ENCODE results near the gene DDX54.
"Not testable (repeated sequence)": the region's sequence is repeated elsewhere in the genome, so short reads cannot be mapped to it uniquely, and the experiment has no call there.

Gene DDX54

DNA sequence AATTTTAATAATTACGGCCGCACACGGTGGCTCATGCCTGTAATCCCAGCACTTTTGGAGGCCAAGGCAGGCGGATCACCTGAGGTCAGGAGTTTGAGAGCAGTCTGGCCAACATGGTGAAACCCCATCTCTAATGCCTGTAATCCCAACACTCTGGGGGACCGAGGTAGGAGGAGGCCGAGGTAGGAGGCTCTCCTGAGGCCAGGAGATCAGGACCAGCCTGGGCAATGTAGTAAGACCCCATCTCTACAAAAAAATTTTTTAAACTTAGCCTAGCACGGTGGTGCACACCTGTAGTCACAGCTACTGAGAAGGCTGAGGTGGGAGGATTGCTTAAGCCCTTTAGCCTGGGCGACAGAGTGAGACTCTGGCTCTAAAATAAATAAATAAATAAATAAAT lies 41.3 kb downstream of the DDX54 start:
- H3K4me3 ChIP-seq (ENCODE audit: low read length): no peak overlapping the region
- no peaks in the 10 kb centered on the region for H3K9me3 ChIP-seq (replicated peaks; ENCODE audit: low read length)
- peaks cover 23% of the 10 kb centered on the region for H3K27me3 ChIP-seq (ENCODE audit: control insufficient read depth, insufficient read depth, low read length)
- no peak overlapping the region for H3K9ac ChIP-seq (ENCODE audit: low read depth, low read length)
- no peak overlapping the region for H3K4me2 ChIP-seq (ENCODE audit: low read length)
- no peaks in the 10 kb centered on the region for H3K4me1 ChIP-seq (ENCODE audit: control insufficient read depth, insufficient read depth, low read length)
- H3K36me3 ChIP-seq (ENCODE audit: insufficient read depth, low read length): no peaks in the 10 kb centered on the region

DNA sequence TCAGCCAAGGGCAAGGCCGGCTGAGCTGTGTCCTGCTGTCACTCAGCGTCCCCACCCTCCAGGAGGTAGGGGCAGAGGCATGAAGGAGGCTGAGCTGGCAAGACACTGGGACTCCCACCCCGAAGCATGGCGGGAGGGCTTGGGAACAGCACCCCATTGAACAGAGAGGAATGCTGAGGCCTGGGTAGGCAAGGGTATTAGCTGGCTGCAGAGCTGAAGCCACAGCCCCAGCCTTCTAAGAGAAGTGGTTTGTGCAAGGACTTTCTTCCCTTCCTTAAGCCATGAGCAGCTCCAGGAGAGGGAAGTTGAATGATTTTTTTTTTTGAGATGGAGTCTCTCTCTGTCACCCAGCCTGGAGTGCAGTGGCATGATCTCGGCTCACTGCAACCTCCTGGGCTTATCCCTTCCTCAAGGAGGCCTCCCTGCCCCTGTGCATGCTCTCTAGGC lies 42.4 kb downstream of the DDX54 start:
- H3K9ac ChIP-seq (ENCODE audit: low read depth, low read length): no peak overlapping the region
- H3K4me2 ChIP-seq (ENCODE audit: low read length): no peak overlapping the region
- no peaks in the 10 kb centered on the region for H3K9me3 ChIP-seq (replicated peaks; ENCODE audit: low read length)
- peaks cover 23% of the 10 kb centered on the region for H3K27me3 ChIP-seq (ENCODE audit: control insufficient read depth, insufficient read depth, low read length)
- H3K4me3 ChIP-seq (ENCODE audit: low read length): no peak overlapping the region
- no peaks in the 10 kb centered on the region for H3K4me1 ChIP-seq (ENCODE audit: control insufficient read depth, insufficient read depth, low read length)
- H3K36me3 ChIP-seq (ENCODE audit: insufficient read depth, low read length): no peaks in the 10 kb centered on the region

DNA sequence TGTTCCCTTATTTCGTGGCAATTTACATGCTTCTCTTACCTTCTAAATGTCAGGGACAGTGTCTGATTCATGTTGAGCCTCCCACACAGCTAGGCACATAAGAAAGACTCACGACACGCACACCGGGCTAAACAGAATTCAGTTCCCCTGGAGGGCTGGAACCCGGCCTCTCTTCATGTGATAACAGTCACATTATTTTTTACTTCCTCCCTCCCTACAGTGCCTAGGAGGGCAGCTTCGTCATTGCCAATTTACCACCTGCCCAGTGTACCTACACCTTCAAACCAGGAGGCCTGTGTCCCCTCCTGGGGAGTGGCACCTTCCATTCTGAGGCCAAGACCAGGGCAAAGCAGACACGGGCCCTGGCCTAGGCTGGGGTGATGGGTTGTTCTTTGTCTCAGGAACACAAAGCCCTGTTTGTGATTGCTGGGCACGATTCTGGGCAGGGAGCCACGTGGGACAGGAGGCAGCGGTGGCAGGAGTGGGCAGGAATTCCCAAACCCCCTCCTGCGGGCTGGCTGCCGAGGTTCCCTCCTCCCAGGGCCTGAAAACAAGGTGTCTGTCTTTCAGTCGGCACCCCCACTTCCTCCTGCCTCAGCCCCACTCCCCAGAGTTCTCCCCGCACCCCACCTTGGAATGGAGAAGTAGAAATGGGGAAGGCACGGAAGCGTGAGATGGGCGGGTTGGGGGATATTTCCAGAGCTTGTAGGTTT lies 42.9 kb downstream of the DDX54 start:
- Histone ChIP-seq H3K36me3 (ENCODE audit: insufficient read depth, low read length) (no peaks in the 10 kb centered on the region), H3K4me2 (ENCODE audit: low read length) (no peak overlapping the region), H3K4me3 (ENCODE audit: low read length) (no peak overlapping the region), H3K27me3 (ENCODE audit: control insufficient read depth, insufficient read depth, low read length) (peaks cover 21% of the 10 kb centered on the region), H3K9me3 (replicated peaks; ENCODE audit: low read length) (no peaks in the 10 kb centered on the region), H3K4me1 (ENCODE audit: control insufficient read depth, insufficient read depth, low read length) (no peaks in the 10 kb centered on the region), H3K9ac (ENCODE audit: low read depth, low read length) (no peak overlapping the region)

DNA sequence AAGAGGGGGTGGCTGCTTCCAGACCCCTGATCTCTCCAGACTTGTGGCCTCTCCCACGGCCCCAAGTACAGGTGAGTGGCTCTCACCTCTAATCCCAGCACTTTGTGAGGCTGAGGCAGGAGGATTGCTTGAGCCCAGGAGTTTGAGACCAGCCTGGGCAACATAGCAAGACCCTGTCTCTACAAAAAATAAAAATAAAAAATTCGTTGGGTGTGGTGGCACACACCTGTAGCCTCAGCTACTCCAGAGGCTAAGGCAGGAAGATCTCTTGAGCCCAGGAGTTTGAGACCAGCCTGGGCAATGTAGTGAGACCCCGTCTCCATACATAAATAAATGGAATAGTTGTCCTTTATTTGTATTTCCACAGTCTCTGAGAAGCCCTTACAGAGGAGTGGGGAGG lies 43.6 kb downstream of the DDX54 start:
- H3K36me3 ChIP-seq (ENCODE audit: insufficient read depth, low read length); H3K9ac ChIP-seq (ENCODE audit: low read depth, low read length); H3K4me1 ChIP-seq (ENCODE audit: control insufficient read depth, insufficient read depth, low read length); H3K4me3 ChIP-seq (ENCODE audit: low read length); H3K9me3 ChIP-seq (replicated peaks; ENCODE audit: low read length); H3K4me2 ChIP-seq (ENCODE audit: low read length): not testable (repeated sequence)
- H3K27me3 ChIP-seq (ENCODE audit: control insufficient read depth, insufficient read depth, low read length): peaks cover 23% of the 10 kb centered on the region

DNA sequence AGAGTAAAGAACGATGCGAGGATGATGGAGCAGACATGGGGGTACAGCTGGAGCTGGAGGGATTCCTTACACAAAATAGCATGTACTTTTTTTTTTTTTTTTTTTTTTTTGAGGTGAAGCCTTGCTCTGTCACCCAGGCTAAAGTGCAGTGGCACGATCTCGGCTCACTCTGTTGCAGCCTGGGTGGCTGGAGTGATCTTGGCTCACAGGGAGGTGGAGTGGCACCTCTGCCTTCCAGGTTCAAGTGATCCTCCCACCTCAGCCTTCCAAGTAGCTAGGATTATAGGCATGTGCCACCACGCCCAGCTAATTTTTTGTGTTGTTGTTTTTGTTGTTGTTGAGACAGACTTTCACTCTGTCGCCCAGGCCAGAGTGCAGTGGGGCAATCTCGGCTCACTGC lies 44.6 kb downstream of the DDX54 start:
- Histone ChIP-seq H3K27me3 (ENCODE audit: control insufficient read depth, insufficient read depth, low read length) (peaks cover 26% of the 10 kb centered on the region), H3K36me3 (ENCODE audit: insufficient read depth, low read length) (no peaks in the 10 kb centered on the region), H3K4me2 (ENCODE audit: low read length) (no peak overlapping the region), H3K9me3 (replicated peaks; ENCODE audit: low read length) (no peaks in the 10 kb centered on the region), H3K4me3 (ENCODE audit: low read length) (no peak overlapping the region), H3K4me1 (ENCODE audit: control insufficient read depth, insufficient read depth, low read length) (no peaks in the 10 kb centered on the region), H3K9ac (ENCODE audit: low read depth, low read length) (no peak overlapping the region)

DNA sequence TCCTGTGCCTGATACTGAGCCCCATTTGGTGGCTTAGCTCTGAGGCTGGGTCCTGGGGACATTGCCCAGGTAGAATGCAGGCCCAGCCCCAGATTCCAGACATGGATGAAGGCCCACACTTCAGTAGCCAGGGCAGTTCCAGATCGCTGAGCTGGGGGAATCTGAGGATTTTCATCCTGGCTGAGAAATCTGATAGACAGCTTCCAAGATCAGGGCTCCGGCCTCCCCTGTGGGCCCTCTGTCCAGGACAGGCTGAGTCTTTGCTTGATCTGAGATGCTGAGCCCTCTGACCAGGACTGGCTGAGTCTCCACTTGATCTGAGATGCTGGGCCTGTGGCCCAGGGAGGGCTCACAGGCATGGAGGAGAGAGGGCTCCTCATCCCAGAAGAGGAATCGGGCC lies 46.5 kb downstream of the DDX54 start:
- Histone ChIP-seq H3K36me3 (ENCODE audit: insufficient read depth, low read length) (no peaks in the 10 kb centered on the region), H3K9ac (ENCODE audit: low read depth, low read length) (no peak overlapping the region), H3K9me3 (replicated peaks; ENCODE audit: low read length) (no peaks in the 10 kb centered on the region)

DNA sequence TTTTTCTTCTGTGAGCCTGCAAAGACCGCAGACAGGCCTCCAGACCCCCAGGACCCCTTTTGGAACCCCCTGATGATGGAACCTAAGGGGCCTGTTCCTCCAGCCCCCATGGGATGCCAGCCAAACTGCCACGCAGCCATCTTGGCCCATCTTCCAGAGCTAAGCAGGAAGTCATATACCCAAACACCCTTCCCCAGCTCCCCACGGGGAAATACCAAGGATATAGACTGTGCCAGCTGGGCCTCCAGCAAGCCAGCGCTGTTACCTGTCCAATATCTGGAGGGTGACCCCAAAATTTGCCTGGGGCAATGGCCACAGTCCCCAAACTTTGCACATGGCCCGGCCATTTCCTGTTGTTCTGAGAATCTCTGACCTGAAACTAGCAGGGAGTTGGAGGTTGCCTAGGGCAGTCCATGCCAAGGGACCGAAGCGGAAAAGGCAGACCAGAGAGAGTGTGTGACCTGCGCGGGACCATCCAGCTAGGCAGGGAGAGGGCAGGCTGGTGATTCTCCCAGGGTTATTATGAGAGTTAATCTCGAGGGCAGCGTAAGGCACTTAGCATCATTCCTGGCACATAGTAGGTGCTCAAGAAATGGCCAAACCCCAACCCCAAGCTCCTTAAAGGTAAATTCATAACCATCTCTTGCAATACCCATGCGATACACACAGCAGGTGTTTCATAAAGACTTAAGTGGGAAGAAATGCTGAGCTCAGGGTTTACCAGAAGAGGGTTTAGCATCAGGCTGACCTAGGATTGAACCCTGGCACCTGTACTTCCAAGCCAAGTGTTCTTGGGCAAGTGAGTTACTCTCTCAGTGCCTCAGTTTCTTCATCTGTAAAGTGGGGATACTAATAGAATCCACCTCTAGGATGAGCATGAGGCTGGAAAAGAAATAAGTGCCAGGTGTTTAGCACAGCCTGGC lies 47.2 kb downstream of the DDX54 start:
- Histone ChIP-seq H3K4me3 (ENCODE audit: low read length) (no peak overlapping the region), H3K9me3 (replicated peaks; ENCODE audit: low read length) (no peaks in the 10 kb centered on the region), H3K36me3 (ENCODE audit: insufficient read depth, low read length) (no peaks in the 10 kb centered on the region), H3K4me1 (ENCODE audit: control insufficient read depth, insufficient read depth, low read length) (no peaks in the 10 kb centered on the region), H3K27me3 (ENCODE audit: control insufficient read depth, insufficient read depth, low read length) (peaks cover 31% of the 10 kb centered on the region), H3K9ac (ENCODE audit: low read depth, low read length) (no peak overlapping the region), H3K4me2 (ENCODE audit: low read length) (no peak overlapping the region)

More for the DNA sequence above, 46.5 kb downstream of the DDX54 start:
- H3K4me2 ChIP-seq (ENCODE audit: low read length): no peak overlapping the region
- no peak overlapping the region for H3K4me3 ChIP-seq (ENCODE audit: low read length)
- H3K4me1 ChIP-seq (ENCODE audit: control insufficient read depth, insufficient read depth, low read length): no peaks in the 10 kb centered on the region
- H3K27me3 ChIP-seq (ENCODE audit: control insufficient read depth, insufficient read depth, low read length): peaks cover 33% of the 10 kb centered on the region

DNA sequence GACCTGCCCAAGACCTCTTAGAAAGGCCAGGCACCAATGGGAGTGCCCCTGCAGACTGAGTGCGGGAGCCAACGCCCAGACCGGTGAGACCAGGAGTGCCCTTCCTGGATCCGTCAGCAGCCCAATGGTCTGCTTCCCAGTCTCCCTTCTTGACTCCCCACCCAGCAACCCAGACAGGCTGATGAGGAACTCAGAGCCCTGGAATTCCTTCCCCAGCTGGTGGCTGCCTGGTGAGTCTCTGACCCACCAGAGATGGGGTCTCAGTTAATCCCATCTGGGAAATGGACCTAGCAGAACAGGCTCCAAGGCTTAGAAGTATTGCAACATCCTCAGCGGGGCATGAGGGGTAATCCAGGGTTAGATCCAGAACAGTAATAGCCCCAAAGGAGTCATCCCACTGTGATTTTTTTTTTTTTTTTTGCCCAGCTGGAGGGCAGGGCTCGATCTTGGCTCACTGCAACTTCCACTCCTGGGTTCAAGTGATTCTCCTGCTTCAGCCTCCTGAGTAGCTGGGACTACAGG lies 48.2 kb downstream of the DDX54 start:
- Histone ChIP-seq H3K9me3 (replicated peaks; ENCODE audit: low read length) (no peaks in the 10 kb centered on the region), H3K27me3 (ENCODE audit: control insufficient read depth, insufficient read depth, low read length) (peaks cover 21% of the 10 kb centered on the region), H3K9ac (ENCODE audit: low read depth, low read length) (no peak overlapping the region), H3K4me1 (ENCODE audit: control insufficient read depth, insufficient read depth, low read length) (no peaks in the 10 kb centered on the region), H3K4me3 (ENCODE audit: low read length) (no peak overlapping the region), H3K4me2 (ENCODE audit: low read length) (no peak overlapping the region), H3K36me3 (ENCODE audit: insufficient read depth, low read length) (no peaks in the 10 kb centered on the region)

DNA sequence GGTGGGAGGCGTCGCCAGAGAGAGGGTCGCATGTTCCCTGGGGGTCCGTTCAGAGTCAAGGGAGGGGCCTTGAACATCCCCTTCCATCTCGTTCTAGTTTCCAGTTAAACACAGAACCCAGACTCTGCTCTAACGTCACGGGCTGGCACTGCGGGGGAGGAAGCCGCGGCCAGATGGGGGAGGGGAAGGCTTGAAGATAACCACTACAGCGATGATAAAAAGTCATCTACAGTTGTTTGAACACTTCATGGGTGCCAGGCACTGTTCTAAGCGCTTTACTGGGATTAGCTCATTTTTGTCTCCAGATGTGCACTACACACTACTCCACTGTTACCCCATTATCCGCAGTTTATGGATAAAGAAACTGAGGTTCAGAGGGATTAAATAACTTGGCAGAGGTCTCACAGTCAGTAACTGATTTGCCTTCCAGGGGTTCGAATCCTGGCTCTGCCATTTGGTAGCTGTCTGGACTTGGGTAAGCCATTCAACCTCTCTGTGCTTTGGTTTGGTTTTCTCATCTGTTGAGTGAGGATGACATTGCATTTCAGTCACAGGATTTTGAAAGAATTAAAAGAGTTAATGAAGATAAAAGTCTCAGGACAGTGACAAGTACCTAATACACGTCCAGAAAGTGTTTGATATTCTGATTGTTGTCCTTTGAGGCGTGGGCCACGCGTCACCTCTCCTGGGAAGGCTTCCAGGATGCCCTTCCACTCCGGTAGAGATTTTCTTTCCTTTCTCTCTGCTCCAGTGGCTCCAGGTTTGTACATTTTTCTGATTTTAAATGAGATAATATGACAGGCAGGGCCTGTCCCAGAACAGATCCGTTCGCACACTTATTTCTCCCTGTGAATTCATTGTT lies 48.9 kb downstream of the DDX54 start:
- no peak overlapping the region for H3K4me3 ChIP-seq (ENCODE audit: low read length)
- H3K4me2 ChIP-seq (ENCODE audit: low read length): no peak overlapping the region
- H3K9ac ChIP-seq (ENCODE audit: low read depth, low read length): no peak overlapping the region
- H3K4me1 ChIP-seq (ENCODE audit: control insufficient read depth, insufficient read depth, low read length): no peaks in the 10 kb centered on the region
- H3K36me3 ChIP-seq (ENCODE audit: insufficient read depth, low read length): no peaks in the 10 kb centered on the region
- peaks cover 19% of the 10 kb centered on the region for H3K27me3 ChIP-seq (ENCODE audit: control insufficient read depth, insufficient read depth, low read length)
- H3K9me3 ChIP-seq (replicated peaks; ENCODE audit: low read length): no peaks in the 10 kb centered on the region

DNA sequence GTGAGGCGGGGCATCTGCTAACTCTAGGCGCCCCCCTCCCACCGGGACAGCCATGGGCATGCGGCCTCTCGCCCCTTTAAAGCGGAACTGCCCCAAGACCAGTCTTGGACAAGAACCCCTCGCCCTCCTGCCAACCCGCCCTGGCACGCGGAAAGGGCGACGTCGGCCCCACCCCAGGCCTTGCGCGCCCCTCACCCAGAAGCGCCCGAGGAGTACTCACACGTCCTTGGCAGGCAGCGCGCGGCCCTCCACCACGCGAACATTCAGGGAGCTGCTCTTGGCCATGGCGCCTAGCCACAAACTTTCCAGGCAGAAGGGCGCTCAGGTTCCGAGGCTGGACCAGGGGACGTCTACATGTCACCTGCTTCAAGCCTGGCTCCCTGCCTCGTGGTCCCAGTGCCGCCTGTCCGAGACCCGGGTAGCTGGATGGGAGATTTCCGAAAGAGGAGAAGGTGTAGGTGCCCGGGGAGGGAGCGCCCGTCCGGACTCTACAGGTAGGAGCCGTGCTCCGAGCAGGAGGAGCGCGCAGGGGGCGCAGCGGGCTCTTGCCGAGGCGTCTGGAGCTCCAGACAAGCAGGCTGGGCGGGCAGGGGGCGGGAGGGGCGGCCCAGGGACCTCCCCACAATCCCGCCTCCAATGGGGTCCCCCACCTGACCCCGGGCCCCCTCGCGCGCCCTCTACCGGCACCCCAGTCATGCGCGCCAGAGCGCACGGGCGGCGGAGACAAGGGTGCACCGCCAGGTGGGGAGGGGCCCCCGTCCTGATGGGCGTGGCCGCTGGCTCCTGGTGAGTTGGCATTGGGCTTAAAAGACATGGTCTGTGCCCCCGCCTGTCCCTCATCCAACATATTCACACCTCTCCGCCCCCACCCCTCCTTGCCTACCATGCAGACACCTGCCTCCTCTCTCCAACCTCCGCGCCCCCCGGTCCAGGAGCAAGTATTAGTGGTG lies 49.8 kb downstream of the DDX54 start, which contains the start of gene RASAL1:
Gene RASAL1, minus strand, starts transcription at position 584 of the 950 bp plus-strand sequence. Its CDS starts 299 bp downstream, at position 285.
- Histone ChIP-seq H3K9ac (ENCODE audit: low read depth, low read length) (no peak within 1 kb of the TSS), H3K27me3 (ENCODE audit: control insufficient read depth, insufficient read depth, low read length) (peaks cover 24% of the 10 kb centered on the region), H3K9me3 (replicated peaks; ENCODE audit: low read length) (no peaks in the 10 kb centered on the region), H3K4me1 (ENCODE audit: control insufficient read depth, insufficient read depth, low read length) (peaks cover 2% of the 10 kb centered on the region), H3K4me3 (ENCODE audit: low read length) (no peak within 1 kb of the TSS), H3K36me3 (ENCODE audit: insufficient read depth, low read length) (no peaks in the 10 kb centered on the region), H3K4me2 (ENCODE audit: low read length) (no peak within 1 kb of the TSS)
